Endothelial cell of umbilical vein (primary cell): ENCODE data around the gene FSTL1. TPM values are rescaled to one million over a fixed set of nuclear protein-coding genes. Genes with fewer than 3 reads are reported as not detected.

Source experiments
- BruUV-seq: library from RNA; stranded (reverse); fragments of 400-500 nt; replicated peaks from 2 replicates; lab custom pipeline; 2021; lab: Mats Ljungman, UMichigan
- CTCF ChIA-PET: fragments of 300-600, 350-600 bp; sonication (Branson Sonifier 250); formaldehyde crosslinking; loops from one replicate; lab custom pipeline; 2021; ENCODE audit warnings: antibody characterized with exemption, inconsistent platforms; lab: Charles Lee
- POLR2A ChIA-PET: fragments of 300-600, 350-600 bp; sonication (Branson Sonifier 250); formaldehyde crosslinking; loops from one replicate; lab custom pipeline; 2021; ENCODE audit warnings: antibody characterized with exemption, inconsistent platforms; lab: Charles Lee
- DNase-seq: peaks from one replicate; pipeline ENCODE4 v3.0.0-alpha.2; 2011; ENCODE audit warnings: low read depth, low spot score
- FAIRE-seq: peaks from 2 replicates; lab custom pipeline; 2011; peaks lifted over from hg19 to GRCh38; lab: Jason Lieb, UNC
- H2AFZ ChIP-seq: 2 replicates; pipeline ENCODE4 v1.6.0; 2012; ENCODE audit warnings: low read depth, low read length, control low read depth, inconsistent platforms
- H3K27ac ChIP-seq: 2 replicates; pipeline ENCODE4 v1.5.1; 2011; ENCODE audit warnings: low read depth, mild to moderate bottlenecking, control low read depth, low read length, moderate library complexity; ENCODE audit not compliant: insufficient read depth
- H3K27me3 ChIP-seq, 2 experiments: 2 replicates each; pipeline versions ENCODE4 v1.6.0 to v1.6.1; 2011; ENCODE audit warnings: low read length in 2 of 2, mixed read lengths in 1 of 2; ENCODE audit not compliant: control insufficient read depth in 2 of 2, insufficient read depth in 2 of 2
- H3K36me3 ChIP-seq, 2 experiments: 2 replicates in 1 of 2; 3 replicates in 1 of 2; pipeline ENCODE4 v1.5.1; 2011; ENCODE audit warnings: low read length in 2 of 2, mild to moderate bottlenecking in 1 of 2, moderate library complexity in 1 of 2; ENCODE audit not compliant: control insufficient read depth in 2 of 2, insufficient read depth in 2 of 2; ENCODE audit errors: extremely low read depth in 1 of 2
- H3K4me1 ChIP-seq: 3 replicates; pipeline ENCODE4 v1.5.1; 2011; ENCODE audit warnings: mild to moderate bottlenecking, low read length; ENCODE audit not compliant: control insufficient read depth, insufficient read depth; ENCODE audit errors: extremely low read depth
- H3K4me2 ChIP-seq: 2 replicates; pipeline ENCODE4 v1.6.1; 2011; ENCODE audit warnings: low read length, control low read depth, mixed read lengths; ENCODE audit not compliant: insufficient read depth
- H3K4me3 ChIP-seq, 3 experiments: fragments of 200-600 bp in 1 of 3; sonication (generic), shearing (Covaris generic) in 1 of 3; replicated peaks in 1 of 3; 2 replicates each; pipeline ENCODE4 v1.5.1; 2011 to 2016; ENCODE audit warnings: control low read depth in 3 of 3, low read length in 3 of 3, mild to moderate bottlenecking in 2 of 3, inconsistent platforms in 1 of 3, low read depth in 1 of 3, moderate library complexity in 1 of 3; ENCODE audit not compliant: insufficient read depth in 1 of 3
- H3K79me2 ChIP-seq: 2 replicates; pipeline ENCODE4 v1.6.0; 2012; ENCODE audit warnings: low read length, inconsistent platforms; ENCODE audit not compliant: control insufficient read depth, insufficient read depth
- H3K9ac ChIP-seq: replicated peaks from 2 replicates; pipeline ENCODE3; 2011; ENCODE audit warnings: low read length, control low read depth; ENCODE audit not compliant: insufficient read depth; ENCODE audit errors: extremely low read depth
- H3K9me1 ChIP-seq: replicated peaks from 3 replicates; pipeline ENCODE4 v1.6.0; 2011; ENCODE audit warnings: mild to moderate bottlenecking, low read length; ENCODE audit not compliant: control insufficient read depth, insufficient read depth; ENCODE audit errors: extremely low read depth
- H3K9me3 ChIP-seq: replicated peaks from 2 replicates; pipeline ENCODE4 v1.5.1; 2012; ENCODE audit warnings: low read length, inconsistent platforms; ENCODE audit not compliant: control insufficient read depth, insufficient read depth
- H4K20me1 ChIP-seq: replicated peaks from 2 replicates; pipeline ENCODE3; 2011; ENCODE audit warnings: mild to moderate bottlenecking, low read length; ENCODE audit not compliant: control insufficient read depth, insufficient read depth; ENCODE audit errors: extremely low read depth
- CTCF ChIP-seq, 2 donors: IDR thresholded peaks; 1 replicate in 1 of 2; 2 replicates in 1 of 2; pipeline ENCODE4 v1.5.1; 2011; ENCODE audit warnings: low read length in 2 of 2, mild to moderate bottlenecking in 2 of 2, moderate library complexity in 2 of 2, control low read depth in 1 of 2, inconsistent platforms in 1 of 2, low read depth in 1 of 2; ENCODE audit not compliant: insufficient read depth in 1 of 2; ENCODE audit errors: extremely low read depth in 1 of 2
- FOS ChIP-seq: IDR thresholded peaks from 2 replicates; pipeline ENCODE4 v1.6.1; 2011; ENCODE audit warnings: mild to moderate bottlenecking, low read length, moderate library complexity, borderline replicate concordance; ENCODE audit not compliant: insufficient read depth
- GATA2 ChIP-seq: IDR thresholded peaks from 2 replicates; pipeline ENCODE4 v1.7.0; 2011; ENCODE audit warnings: low read depth, mild to moderate bottlenecking, moderate library complexity, mixed read lengths, low read length; ENCODE audit not compliant: insufficient read length, insufficient read depth
- JUN ChIP-seq: IDR thresholded peaks from 2 replicates; pipeline ENCODE4 v1.6.1; 2011; ENCODE audit warnings: borderline replicate concordance, low read depth; ENCODE audit not compliant: insufficient read length, insufficient read depth
- MAX ChIP-seq: IDR thresholded peaks from 2 replicates; pipeline ENCODE4 v1.6.1; 2011; ENCODE audit not compliant: insufficient read depth, insufficient read length
- MYC ChIP-seq: IDR thresholded peaks from one replicate; pipeline ENCODE4 v1.6.1; 2011; ENCODE audit warnings: mild to moderate bottlenecking, low read depth, low read length
- POLR2A ChIP-seq: IDR thresholded peaks from 2 replicates; pipeline ENCODE4 v1.6.1; 2012; ENCODE audit warnings: low read depth, mild to moderate bottlenecking, control low read depth, low read length
- dilution Hi-C: fragments of 300-500 bp; cut with MboI; formaldehyde crosslinking; loops from one replicate; pipeline ENCODE4 v1.15.0; 2019; ENCODE audit warnings: low sequenced_read_pairs; ENCODE audit not compliant: extremely low pct_ligation_motif_present
- intact Hi-C: fragments of 100-400 bp; cut with micrococcal nuclease; formaldehyde crosslinking; loops from one replicate; pipeline ENCODE4 v1.10.0; 2022
- polyA plus RNA-seq, 4 experiments: library from polyadenylated mRNA; depleted of rRNA in 3 of 4; stranded (reverse) in 3 of 4; unstranded in 1 of 4; fragments of >200 nt; gene quantifications; 2 replicates each; pipeline versions ENCODE4 v1.2.1 to v1.2.3, GENCODE V29; 2011 to 2012; ENCODE audit warnings: missing spikeins in 1 of 4
- total RNA-seq: library from RNA; stranded (reverse); gene quantifications from 2 replicates; pipeline ENCODE4 v1.2.3, GENCODE V29; 2021

FSTL1 gene
- total and polyA plus RNA-seq, 2 donors (not counting 3 experiments of a cell fraction or from before 2014, with no cell fraction given), result 235 to 562 TPM

GRCh38 chr3:120350401-120350941, 100.3 kb downstream of the FSTL1 start:
- no peaks in the 10 kb centered on the region for H3K9me1 ChIP-seq
- TF ChIP-seq MAX (no peak), JUN (peak; percentile 31)
- no peaks in the 10 kb centered on the region for H4K20me1 ChIP-seq
- H3K36me3 ChIP-seq, result no peaks in the 10 kb centered on the region
- peaks cover 14% of the 10 kb centered on the region for H3K4me1 ChIP-seq
- H3K27me3 ChIP-seq, result peaks cover 6 to 12% of the 10 kb centered on the region in 2 experiments
- H3K79me2 ChIP-seq, result peaks cover 29% of the 10 kb centered on the region
- no peak overlapping the region for H3K4me3 ChIP-seq
- FAIRE-seq, result no peak
- BruUV-seq, result no TSS peak
- dilution Hi-C loops (no loop called here), intact Hi-C loops (no loop called here)
- H2AFZ ChIP-seq, result no peak overlapping the region
- CTCF ChIA-PET, result interaction anchor here (1.0 to 2.5 kb wide), 3 partner anchors 67 to 208 kb away, joined by 4 to 18 read pairs (median 13); no protein-coding TSS in a partner anchor
- H3K9ac ChIP-seq, result no peak overlapping the region
- H3K27ac ChIP-seq, result no peak overlapping the region
- H3K9me3 ChIP-seq, result no peaks in the 10 kb centered on the region
- POLR2A ChIA-PET, result no interaction called here
- peak overlapping the region; percentile 91 for H3K4me2 ChIP-seq
- peak; percentile 27 for DNase-seq

- FAIRE-seq (no peak), DNase-seq (no peak)
- Histone ChIP-seq H3K36me3 (no peaks in the 10 kb centered on the region), H3K4me2 (peak overlapping the region; percentile 91), H3K9ac (peak overlapping the region; percentile 79), H4K20me1 (no peaks in the 10 kb centered on the region), H2AFZ (peak overlapping the region; percentile 96), H3K27ac (peak overlapping the region; percentile 67), H3K4me1 (peaks cover 14% of the 10 kb centered on the region), H3K9me3 (no peaks in the 10 kb centered on the region), H3K9me1 (no peaks in the 10 kb centered on the region), H3K4me3 (peak overlapping the region; percentile 34 to 76 (median 59)), H3K27me3 (peaks cover 5 to 7% of the 10 kb centered on the region in 2 experiments), H3K79me2 (peaks cover 35% of the 10 kb centered on the region)
- TF ChIP-seq JUN (no peak), GATA2 (no peak), CTCF (IDR thresholded peaks at IDR 0.05; ENCODE audit: extremely low read depth in 1 of 2, insufficient read depth in 1 of 2, low read depth in 1 of 2, low read length in 2 of 2) (no peak), POLR2A (no peak), FOS (no peak), MYC (no peak)
- BruUV-seq, result no TSS peak
- ChIA-PET CTCF (interaction anchor here (1.0 to 2.5 kb wide), 6 partner anchors 13 to 209 kb away, joined by 3 to 18 read pairs (median 6); no protein-coding TSS in a partner anchor), POLR2A (no interaction called here)
- intact Hi-C loops (loop anchor here (1.0 to 2.0 kb wide), 3 partner anchors 157 to 255 kb away; partner anchors contain the start of gene GSK3B), dilution Hi-C loops (no loop called here)
These were observed 101.0 kb downstream of the FSTL1 start for GRCh38 chr3:120349855-120350125.
